GM20000 (cell line): ENCODE measurements around the gene PFDN5.

Experiments used
- DNase-seq: peaks from one replicate; pipeline ENCODE4 v3.0.0; 2012; ENCODE audit warnings: low spot score
- CTCF ChIP-seq: IDR thresholded peaks from 2 replicates; pipeline ENCODE4 v1.5.1; 2012; ENCODE audit warnings: mild to moderate bottlenecking, control low read depth; ENCODE audit errors: extremely low read depth, missing control alignments

PFDN5 gene

GRCh38 chr12:53274445-53274844, 20.9 kb upstream of the PFDN5 start:
- no peak for DNase-seq
- TF ChIP-seq CTCF = no peak

GRCh38 chr12:53276511-53276910, 18.8 kb upstream of the PFDN5 start:
- no peak for TF ChIP-seq CTCF
- no peak for DNase-seq

GRCh38 chr12:53277981-53278380, 17.4 kb upstream of the PFDN5 start:
- no peak for TF ChIP-seq CTCF
- DNase-seq = no peak

- no peak for DNase-seq
- no peak for TF ChIP-seq CTCF
These were observed 16.0 kb upstream of the PFDN5 start for GRCh38 chr12:53279283-53279869.

- DNase-seq = no peak
- no peak for TF ChIP-seq CTCF
These were observed 15.3 kb upstream of the PFDN5 start for GRCh38 chr12:53279888-53280498.

GRCh38 chr12:53286448-53286847, 8.9 kb upstream of the PFDN5 start:
- TF ChIP-seq CTCF = no peak
- no peak for DNase-seq

- TF ChIP-seq CTCF = peak; percentile 23
- DNase-seq = peak; percentile 72
These were observed 7.6 kb upstream of the PFDN5 start for GRCh38 chr12:53287741-53288216.
